Measurements from ENCODE around the gene SPTLC3.

Gene SPTLC3

GRCh38 chr20:13008761-13009681 is at the start of gene SPTLC3:
Gene SPTLC3, plus strand, starts transcription at chr20:13008972. Its CDS starts 296 bp downstream, at chr20:13009268.
- peak within 1 kb of the TSS; percentile 21 to 59 for H3K4me3 ChIP-seq (ENCODE audit: low read depth in 1 of 2, low read length in 2 of 2)
- no peak within 1 kb of the TSS for H3K27ac ChIP-seq (ENCODE audit: low read depth, low read length)
- peak within 1 kb of the TSS; percentile 47 for H3K9ac ChIP-seq (ENCODE audit: low read length)
- H3K27me3 ChIP-seq (ENCODE audit: control insufficient read depth in 1 of 2, insufficient read depth in 2 of 2, low read length in 2 of 2), result no peaks in the 10 kb centered on the region
- H3K4me1 ChIP-seq (ENCODE audit: insufficient read depth, low read length), result peaks cover 13% of the 10 kb centered on the region
- H3K36me3 ChIP-seq (ENCODE audit: insufficient read depth, low read length), result no peaks in the 10 kb centered on the region
- no peaks in the 10 kb centered on the region for H3K9me3 ChIP-seq (ENCODE audit: low read length)

GRCh38 chr20:12961725-12962124 is 47.0 kb upstream of the SPTLC3 start:
- no peak overlapping the region for H3K4me3 ChIP-seq (ENCODE audit: low read depth in 1 of 2, low read length in 2 of 2)
- no peaks in the 10 kb centered on the region for H3K4me1 ChIP-seq (ENCODE audit: insufficient read depth, low read length)
- no peaks in the 10 kb centered on the region for H3K9me3 ChIP-seq (ENCODE audit: low read length)
- no peaks in the 10 kb centered on the region for H3K27me3 ChIP-seq (ENCODE audit: control insufficient read depth in 1 of 2, insufficient read depth in 2 of 2, low read length in 2 of 2)
- no peak overlapping the region for H3K27ac ChIP-seq (ENCODE audit: low read depth, low read length)
- no peaks in the 10 kb centered on the region for H3K36me3 ChIP-seq (ENCODE audit: insufficient read depth, low read length)
- H3K9ac ChIP-seq (ENCODE audit: low read length), result no peak overlapping the region

- no peak overlapping the region for H3K27ac ChIP-seq (ENCODE audit: low read depth, low read length)
- H3K4me1 ChIP-seq (ENCODE audit: insufficient read depth, low read length), result no peaks in the 10 kb centered on the region
- H3K36me3 ChIP-seq (ENCODE audit: insufficient read depth, low read length), result no peaks in the 10 kb centered on the region
- H3K27me3 ChIP-seq (ENCODE audit: control insufficient read depth in 1 of 2, insufficient read depth in 2 of 2, low read length in 2 of 2), result no peaks in the 10 kb centered on the region
- no peaks in the 10 kb centered on the region for H3K9me3 ChIP-seq (ENCODE audit: low read length)
- no peak overlapping the region for H3K9ac ChIP-seq (ENCODE audit: low read length)
- no peak overlapping the region for H3K4me3 ChIP-seq (ENCODE audit: low read depth in 1 of 2, low read length in 2 of 2)
These were observed 45.9 kb upstream of the SPTLC3 start for GRCh38 chr20:12962895-12963294.

GRCh38 chr20:12963416-12963815 is 45.4 kb upstream of the SPTLC3 start:
- H3K27me3 ChIP-seq (ENCODE audit: control insufficient read depth in 1 of 2, insufficient read depth in 2 of 2, low read length in 2 of 2), result no peaks in the 10 kb centered on the region
- no peaks in the 10 kb centered on the region for H3K36me3 ChIP-seq (ENCODE audit: insufficient read depth, low read length)
- H3K27ac ChIP-seq (ENCODE audit: low read depth, low read length), result no peak overlapping the region
- no peaks in the 10 kb centered on the region for H3K9me3 ChIP-seq (ENCODE audit: low read length)
- no peaks in the 10 kb centered on the region for H3K4me1 ChIP-seq (ENCODE audit: insufficient read depth, low read length)
- H3K9ac ChIP-seq (ENCODE audit: low read length), result no peak overlapping the region
- H3K4me3 ChIP-seq (ENCODE audit: low read depth in 1 of 2, low read length in 2 of 2), result no peak overlapping the region

GRCh38 chr20:12965212-12965869 is 43.4 kb upstream of the SPTLC3 start:
- Histone ChIP-seq H3K36me3 (ENCODE audit: insufficient read depth, low read length) (no peaks in the 10 kb centered on the region), H3K9me3 (ENCODE audit: low read length) (no peaks in the 10 kb centered on the region), H3K4me3 (ENCODE audit: low read depth in 1 of 2, low read length in 2 of 2) (no peak overlapping the region), H3K9ac (ENCODE audit: low read length) (no peak overlapping the region), H3K4me1 (ENCODE audit: insufficient read depth, low read length) (no peaks in the 10 kb centered on the region), H3K27ac (ENCODE audit: low read depth, low read length) (no peak overlapping the region), H3K27me3 (ENCODE audit: control insufficient read depth in 1 of 2, insufficient read depth in 2 of 2, low read length in 2 of 2) (no peaks in the 10 kb centered on the region)

GRCh38 chr20:12965870-12966251 is 42.9 kb upstream of the SPTLC3 start:
- H3K9ac ChIP-seq (ENCODE audit: low read length), result no peak overlapping the region
- H3K4me3 ChIP-seq (ENCODE audit: low read depth in 1 of 2, low read length in 2 of 2), result no peak overlapping the region
- H3K9me3 ChIP-seq (ENCODE audit: low read length), result no peaks in the 10 kb centered on the region
- no peaks in the 10 kb centered on the region for H3K27me3 ChIP-seq (ENCODE audit: control insufficient read depth in 1 of 2, insufficient read depth in 2 of 2, low read length in 2 of 2)
- H3K27ac ChIP-seq (ENCODE audit: low read depth, low read length), result no peak overlapping the region
- H3K36me3 ChIP-seq (ENCODE audit: insufficient read depth, low read length), result no peaks in the 10 kb centered on the region
- no peaks in the 10 kb centered on the region for H3K4me1 ChIP-seq (ENCODE audit: insufficient read depth, low read length)

GRCh38 chr20:12966468-12967085 is 42.2 kb upstream of the SPTLC3 start:
- Histone ChIP-seq H3K36me3 (ENCODE audit: insufficient read depth, low read length) (no peaks in the 10 kb centered on the region), H3K27ac (ENCODE audit: low read depth, low read length) (no peak overlapping the region), H3K9ac (ENCODE audit: low read length) (no peak overlapping the region), H3K9me3 (ENCODE audit: low read length) (no peaks in the 10 kb centered on the region), H3K27me3 (ENCODE audit: control insufficient read depth in 1 of 2, insufficient read depth in 2 of 2, low read length in 2 of 2) (no peaks in the 10 kb centered on the region), H3K4me1 (ENCODE audit: insufficient read depth, low read length) (no peaks in the 10 kb centered on the region), H3K4me3 (ENCODE audit: low read depth in 1 of 2, low read length in 2 of 2) (no peak overlapping the region)

GRCh38 chr20:12967932-12968331 is 40.8 kb upstream of the SPTLC3 start:
- no peaks in the 10 kb centered on the region for H3K4me1 ChIP-seq (ENCODE audit: insufficient read depth, low read length)
- H3K4me3 ChIP-seq (ENCODE audit: low read depth in 1 of 2, low read length in 2 of 2), result no peak overlapping the region
- no peaks in the 10 kb centered on the region for H3K9me3 ChIP-seq (ENCODE audit: low read length)
- no peaks in the 10 kb centered on the region for H3K27me3 ChIP-seq (ENCODE audit: control insufficient read depth in 1 of 2, insufficient read depth in 2 of 2, low read length in 2 of 2)
- H3K27ac ChIP-seq (ENCODE audit: low read depth, low read length), result no peak overlapping the region
- no peaks in the 10 kb centered on the region for H3K36me3 ChIP-seq (ENCODE audit: insufficient read depth, low read length)
- no peak overlapping the region for H3K9ac ChIP-seq (ENCODE audit: low read length)

- no peaks in the 10 kb centered on the region for H3K4me1 ChIP-seq (ENCODE audit: insufficient read depth, low read length)
- H3K27ac ChIP-seq (ENCODE audit: low read depth, low read length), result no peak overlapping the region
- no peak overlapping the region for H3K4me3 ChIP-seq (ENCODE audit: low read depth in 1 of 2, low read length in 2 of 2)
- no peaks in the 10 kb centered on the region for H3K27me3 ChIP-seq (ENCODE audit: control insufficient read depth in 1 of 2, insufficient read depth in 2 of 2, low read length in 2 of 2)
- no peaks in the 10 kb centered on the region for H3K9me3 ChIP-seq (ENCODE audit: low read length)
- H3K36me3 ChIP-seq (ENCODE audit: insufficient read depth, low read length), result no peaks in the 10 kb centered on the region
- H3K9ac ChIP-seq (ENCODE audit: low read length), result no peak overlapping the region
These were observed 40.3 kb upstream of the SPTLC3 start for GRCh38 chr20:12968472-12968871.

- Histone ChIP-seq H3K9ac (ENCODE audit: low read length) (no peak overlapping the region), H3K4me1 (ENCODE audit: insufficient read depth, low read length) (no peaks in the 10 kb centered on the region), H3K4me3 (ENCODE audit: low read depth in 1 of 2, low read length in 2 of 2) (no peak overlapping the region), H3K27me3 (ENCODE audit: control insufficient read depth in 1 of 2, insufficient read depth in 2 of 2, low read length in 2 of 2) (no peaks in the 10 kb centered on the region), H3K36me3 (ENCODE audit: insufficient read depth, low read length) (no peaks in the 10 kb centered on the region), H3K9me3 (ENCODE audit: low read length) (no peaks in the 10 kb centered on the region), H3K27ac (ENCODE audit: low read depth, low read length) (no peak overlapping the region)
These were observed 39.6 kb upstream of the SPTLC3 start for GRCh38 chr20:12969071-12969669.

- Histone ChIP-seq H3K9me3 (ENCODE audit: low read length) (no peaks in the 10 kb centered on the region), H3K36me3 (ENCODE audit: insufficient read depth, low read length) (no peaks in the 10 kb centered on the region), H3K27ac (ENCODE audit: low read depth, low read length) (no peak overlapping the region), H3K27me3 (ENCODE audit: control insufficient read depth in 1 of 2, insufficient read depth in 2 of 2, low read length in 2 of 2) (no peaks in the 10 kb centered on the region), H3K9ac (ENCODE audit: low read length) (no peak overlapping the region), H3K4me3 (ENCODE audit: low read depth in 1 of 2, low read length in 2 of 2) (no peak overlapping the region), H3K4me1 (ENCODE audit: insufficient read depth, low read length) (no peaks in the 10 kb centered on the region)
These were observed 38.4 kb upstream of the SPTLC3 start for GRCh38 chr20:12970372-12970821.

Measured in muscle layer of colon (tissue), 2 donors.